ENCODE results near the gene ARMC3. TPM values are rescaled to one million over a fixed set of nuclear protein-coding genes. Genes with fewer than 3 reads are reported as not detected.
"Not testable (repeated sequence)": the region's sequence is repeated elsewhere in the genome, so short reads cannot be mapped to it uniquely, and the experiment has no call there.

ARMC3 gene
- total RNA-seq, 1 experiment from 2014 or later = 0.09 TPM

DNA sequence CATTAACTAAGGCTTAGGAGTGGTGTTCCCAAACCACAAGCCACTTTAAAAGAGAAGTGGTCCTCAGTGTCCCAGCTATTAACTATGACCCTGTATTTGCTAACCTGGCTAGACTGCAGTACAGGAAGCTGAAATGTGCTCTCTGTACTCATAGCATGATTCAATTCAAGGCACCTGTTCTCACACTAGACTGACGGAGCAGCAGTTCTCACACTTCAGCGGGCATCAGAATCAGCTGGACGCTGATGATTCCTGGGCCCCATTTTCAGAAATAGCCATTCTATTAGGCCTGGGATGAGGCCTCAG lies 143.0 kb downstream of the ARMC3 start:
- no peak overlapping the region for H3K27ac ChIP-seq (ENCODE audit: insufficient read length, low read depth, low read length)
- H2BK5ac ChIP-seq (ENCODE audit: insufficient read length, low read length) = no peak overlapping the region
- no peak overlapping the region for H2BK15ac ChIP-seq (ENCODE audit: low read depth, low read length)
- no peaks in the 10 kb centered on the region for H3K27me3 Mint-ChIP-seq (ENCODE audit: low read depth)
- no peak overlapping the region for H3T11ph ChIP-seq (ENCODE audit: low read length)
- no peak overlapping the region for H4K91ac ChIP-seq (ENCODE audit: insufficient read length, low read depth, low read length)
- H3K79me2 ChIP-seq (ENCODE audit: insufficient read depth, low read length) = no peaks in the 10 kb centered on the region
- H3K79me1 ChIP-seq (ENCODE audit: insufficient read depth, low read depth, low read length, poor library complexity, severe bottlenecking) = no peaks in the 10 kb centered on the region
- no peak overlapping the region for H4K5ac ChIP-seq (ENCODE audit: insufficient read length, low read depth, low read length)
- no peaks in the 10 kb centered on the region; a peak in 1 of 4 replicates for H3K4me1 Mint-ChIP-seq
- DNase-seq = no peak
- H3K36me3 Mint-ChIP-seq (ENCODE audit: insufficient read depth in 1 of 3, low read depth in 3 of 3) = no peaks in the 10 kb centered on the region
- H2BK20ac ChIP-seq (ENCODE audit: low read depth, low read length, poor library complexity, severe bottlenecking) = no peak overlapping the region
- H3K4me2 ChIP-seq (ENCODE audit: insufficient read depth, insufficient read length, low read length) = no peak overlapping the region
- H3K23me2 ChIP-seq (ENCODE audit: insufficient read length, low read depth, low read length, poor library complexity, severe bottlenecking) = no peaks in the 10 kb centered on the region
- no peak overlapping the region for H3K4me3 Mint-ChIP-seq
- no peak overlapping the region for H2AK5ac ChIP-seq (ENCODE audit: insufficient read length, low read length)
- H2BK120ac ChIP-seq (ENCODE audit: low read depth, low read length, poor library complexity, severe bottlenecking) = no peak overlapping the region
- H4K8ac ChIP-seq (replicated peaks; ENCODE audit: insufficient read length, low read depth, low read length) = no peak overlapping the region
- no peaks in the 10 kb centered on the region for H4K20me1 ChIP-seq (ENCODE audit: control insufficient read depth, insufficient read depth, insufficient read length)
- no peak overlapping the region for H3K14ac ChIP-seq (ENCODE audit: insufficient read depth, low read length)
- H3K4ac ChIP-seq (ENCODE audit: low read depth, low read length) = no peak overlapping the region
- no peak overlapping the region for H3K18ac ChIP-seq (ENCODE audit: insufficient read length, low read depth, low read length)
- no peak overlapping the region for H2AFZ ChIP-seq (ENCODE audit: low read length)
- no peaks in the 10 kb centered on the region; a peak in 1 of 5 replicates for H3K9me3 Mint-ChIP-seq
- no peaks in the 10 kb centered on the region for H3K27me3 ChIP-seq (ENCODE audit: insufficient read depth, low read length)
- no peak overlapping the region for H3K9ac ChIP-seq (ENCODE audit: extremely low read depth, insufficient read length, low read length)
- no peak overlapping the region for H3K23ac ChIP-seq (ENCODE audit: insufficient read length, low read depth, low read length)
- H2BK12ac ChIP-seq (ENCODE audit: insufficient read length, low read depth, low read length) = no peak overlapping the region
- no peak overlapping the region for H3K27ac Mint-ChIP-seq
- no peaks in the 10 kb centered on the region for H3K9me3 ChIP-seq (ENCODE audit: control insufficient read depth, low read depth, low read length)
- no peaks in the 10 kb centered on the region for H3K4me1 ChIP-seq (ENCODE audit: insufficient read depth, low read length)
- H3K56ac ChIP-seq (ENCODE audit: insufficient read length, low read depth, low read length) = no peak overlapping the region
- TF ChIP-seq, protein P1, sequence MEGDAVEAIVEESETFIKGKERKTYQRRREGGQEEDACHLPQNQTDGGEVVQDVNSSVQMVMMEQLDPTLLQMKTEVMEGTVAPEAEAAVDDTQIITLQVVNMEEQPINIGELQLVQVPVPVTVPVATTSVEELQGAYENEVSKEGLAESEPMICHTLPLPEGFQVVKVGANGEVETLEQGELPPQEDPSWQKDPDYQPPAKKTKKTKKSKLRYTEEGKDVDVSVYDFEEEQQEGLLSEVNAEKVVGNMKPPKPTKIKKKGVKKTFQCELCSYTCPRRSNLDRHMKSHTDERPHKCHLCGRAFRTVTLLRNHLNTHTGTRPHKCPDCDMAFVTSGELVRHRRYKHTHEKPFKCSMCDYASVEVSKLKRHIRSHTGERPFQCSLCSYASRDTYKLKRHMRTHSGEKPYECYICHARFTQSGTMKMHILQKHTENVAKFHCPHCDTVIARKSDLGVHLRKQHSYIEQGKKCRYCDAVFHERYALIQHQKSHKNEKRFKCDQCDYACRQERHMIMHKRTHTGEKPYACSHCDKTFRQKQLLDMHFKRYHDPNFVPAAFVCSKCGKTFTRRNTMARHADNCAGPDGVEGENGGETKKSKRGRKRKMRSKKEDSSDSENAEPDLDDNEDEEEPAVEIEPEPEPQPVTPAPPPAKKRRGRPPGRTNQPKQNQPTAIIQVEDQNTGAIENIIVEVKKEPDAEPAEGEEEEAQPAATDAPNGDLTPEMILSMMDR (conservative IDR thresholded peaks at IDR 0.05) = no peak
- no CpG with 5 or more reads among the region's 3 CpGs for WGBS (ENCODE audit: extremely low coverage, insufficient read length, low lambda C conversion rate)

DNA sequence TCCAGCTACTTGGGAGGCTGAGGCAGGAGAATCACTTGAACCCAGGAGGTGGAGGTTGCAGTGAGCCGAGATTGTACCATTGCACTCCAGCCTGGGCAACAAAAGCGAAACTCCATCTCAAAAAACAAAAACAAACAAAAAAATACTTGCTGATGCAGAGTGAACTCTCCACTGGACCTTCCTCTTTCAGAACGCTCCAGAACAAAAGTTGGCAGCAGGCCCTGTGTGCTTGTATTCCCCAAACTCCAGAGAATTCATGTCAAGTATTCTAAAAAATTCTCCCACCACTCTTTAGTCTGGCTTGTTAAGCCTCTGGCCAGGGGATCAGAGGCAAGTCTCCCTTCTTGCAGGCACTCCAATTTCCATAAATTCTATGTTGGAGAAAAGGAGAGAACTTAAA lies 144.7 kb downstream of the ARMC3 start:
- H3K9me3 ChIP-seq (ENCODE audit: control insufficient read depth, low read depth, low read length); H3K36me3 Mint-ChIP-seq (ENCODE audit: insufficient read depth in 1 of 3, low read depth in 3 of 3); H2BK5ac ChIP-seq (ENCODE audit: insufficient read length, low read length); H3K18ac ChIP-seq (ENCODE audit: insufficient read length, low read depth, low read length); DNase-seq; H3K9me3 Mint-ChIP-seq; H2BK20ac ChIP-seq (ENCODE audit: low read depth, low read length, poor library complexity, severe bottlenecking); H3K14ac ChIP-seq (ENCODE audit: insufficient read depth, low read length); H3K23ac ChIP-seq (ENCODE audit: insufficient read length, low read depth, low read length); H3K79me1 ChIP-seq (ENCODE audit: insufficient read depth, low read depth, low read length, poor library complexity, severe bottlenecking); H3K4me1 ChIP-seq (ENCODE audit: insufficient read depth, low read length); H2AK5ac ChIP-seq (ENCODE audit: insufficient read length, low read length); H2AFZ ChIP-seq (ENCODE audit: low read length); H4K8ac ChIP-seq (replicated peaks; ENCODE audit: insufficient read length, low read depth, low read length); H3K23me2 ChIP-seq (ENCODE audit: insufficient read length, low read depth, low read length, poor library complexity, severe bottlenecking); H3K27ac Mint-ChIP-seq; H3K27me3 Mint-ChIP-seq (ENCODE audit: low read depth); H3K4me1 Mint-ChIP-seq; H4K91ac ChIP-seq (ENCODE audit: insufficient read length, low read depth, low read length); H4K5ac ChIP-seq (ENCODE audit: insufficient read length, low read depth, low read length); H3K4me2 ChIP-seq (ENCODE audit: insufficient read depth, insufficient read length, low read length); H3K27ac ChIP-seq (ENCODE audit: insufficient read length, low read depth, low read length); H3T11ph ChIP-seq (ENCODE audit: low read length); H2BK15ac ChIP-seq (ENCODE audit: low read depth, low read length); H3K4me3 Mint-ChIP-seq; H3K56ac ChIP-seq (ENCODE audit: insufficient read length, low read depth, low read length); H2BK120ac ChIP-seq (ENCODE audit: low read depth, low read length, poor library complexity, severe bottlenecking); H3K9ac ChIP-seq (ENCODE audit: extremely low read depth, insufficient read length, low read length); H3K79me2 ChIP-seq (ENCODE audit: insufficient read depth, low read length); H3K4ac ChIP-seq (ENCODE audit: low read depth, low read length); H3K27me3 ChIP-seq (ENCODE audit: insufficient read depth, low read length); H2BK12ac ChIP-seq (ENCODE audit: insufficient read length, low read depth, low read length); H4K20me1 ChIP-seq (ENCODE audit: control insufficient read depth, insufficient read depth, insufficient read length): not testable (repeated sequence)
- no CpG with 5 or more reads among the region's 3 CpGs for WGBS (ENCODE audit: extremely low coverage, insufficient read length, low lambda C conversion rate)

All from H9 (cell line).